Measurements from ENCODE around the gene PABPC5.

PABPC5 gene

GRCh38 chrX:91434351-91435168 lies at the start of gene PABPC5:
TSS of gene PABPC5 (plus strand) at chrX:91434839. CDS start at chrX:91435578, 739 bp downstream.
- DNase-seq (ENCODE audit: low read depth): peak; percentile 17

GRCh38 chrX:91389026-91389425 lies 45.6 kb upstream of the PABPC5 start:
- no peak for DNase-seq (ENCODE audit: low read depth)

GRCh38 chrX:91414713-91415112 lies 19.9 kb upstream of the PABPC5 start:
- no peak for DNase-seq (ENCODE audit: low read depth)

GRCh38 chrX:91435395-91435794 lies 756 bp downstream of the PABPC5 start:
- no peak for DNase-seq (ENCODE audit: low read depth)

Data from non-pigmented ciliary epithelial cell (primary cell).